ENCODE data around the gene MRPS24. TPM values are rescaled to one million over a fixed set of nuclear protein-coding genes. Genes with fewer than 3 reads are reported as not detected.

MRPS24 gene
- total RNA-seq, 1 donor from 2014 or later = 51.8 TPM

DNA sequence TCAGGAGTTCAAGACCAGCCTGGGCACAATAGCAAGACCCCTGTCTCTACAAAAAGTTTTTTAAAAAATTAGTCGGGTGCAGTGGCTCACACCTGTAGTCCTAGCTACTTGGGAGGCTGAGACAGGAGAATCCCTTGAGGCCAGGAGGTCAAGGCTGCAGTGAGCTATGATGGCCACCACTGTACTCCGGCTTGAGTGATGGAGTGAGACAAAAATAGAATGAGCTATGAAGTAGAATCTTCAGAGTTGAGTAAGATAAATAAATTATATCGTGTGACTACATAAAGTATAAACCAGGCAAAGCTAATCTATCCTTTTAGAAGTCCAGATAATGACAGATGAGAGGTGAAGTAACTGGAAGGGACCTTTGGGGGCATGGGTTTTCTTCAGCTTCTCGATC lies 15.3 kb upstream of the MRPS24 start:
- Mint-ChIP-seq H3K36me3 (ENCODE audit: low read depth, unreplicated experiment) (peaks cover 14% of the 10 kb centered on the region), H3K27me3 (ENCODE audit: unreplicated experiment) (peaks cover 3% of the 10 kb centered on the region), H3K9me3 (ENCODE audit: unreplicated experiment) (no peaks in the 10 kb centered on the region), H3K27ac (ENCODE audit: unreplicated experiment) (no peak overlapping the region), H3K4me3 (ENCODE audit: unreplicated experiment) (no peak overlapping the region), H3K4me1 (ENCODE audit: unreplicated experiment) (peaks cover 7% of the 10 kb centered on the region)
- no peak for TF ChIP-seq CTCF (IDR thresholded peaks at IDR 0.05; ENCODE audit: unreplicated experiment)
- DNase-seq (ENCODE audit: low spot score) = no peak

GRCh38 chr7:43884209-43884608 lies 14.9 kb upstream of the MRPS24 start:
- peaks cover 14% of the 10 kb centered on the region for H3K36me3 Mint-ChIP-seq (ENCODE audit: low read depth, unreplicated experiment)
- TF ChIP-seq CTCF (IDR thresholded peaks at IDR 0.05; ENCODE audit: unreplicated experiment) = no peak
- no peak for DNase-seq (ENCODE audit: low spot score)

GRCh38 chr7:43880596-43880995 lies 11.3 kb upstream of the MRPS24 start:
- DNase-seq (ENCODE audit: low spot score) = no peak
- Mint-ChIP-seq H3K4me3 (ENCODE audit: unreplicated experiment) (no peak overlapping the region), H3K27ac (ENCODE audit: unreplicated experiment) (no peak overlapping the region), H3K36me3 (ENCODE audit: low read depth, unreplicated experiment) (peaks cover 27% of the 10 kb centered on the region), H3K4me1 (ENCODE audit: unreplicated experiment) (peaks cover 17% of the 10 kb centered on the region), H3K9me3 (ENCODE audit: unreplicated experiment) (no peaks in the 10 kb centered on the region), H3K27me3 (ENCODE audit: unreplicated experiment) (peaks cover 5% of the 10 kb centered on the region)
- TF ChIP-seq CTCF (IDR thresholded peaks at IDR 0.05; ENCODE audit: unreplicated experiment) = no peak

More at GRCh38 chr7:43884209-43884608, 14.9 kb upstream of the MRPS24 start:
- H3K27ac Mint-ChIP-seq (ENCODE audit: unreplicated experiment) = no peak overlapping the region
- peaks cover 9% of the 10 kb centered on the region for H3K4me1 Mint-ChIP-seq (ENCODE audit: unreplicated experiment)
- peak overlapping the region; percentile 5 for H3K4me3 Mint-ChIP-seq (ENCODE audit: unreplicated experiment)
- H3K27me3 Mint-ChIP-seq (ENCODE audit: unreplicated experiment) = peaks cover 3% of the 10 kb centered on the region
- H3K9me3 Mint-ChIP-seq (ENCODE audit: unreplicated experiment) = no peaks in the 10 kb centered on the region

DNA sequence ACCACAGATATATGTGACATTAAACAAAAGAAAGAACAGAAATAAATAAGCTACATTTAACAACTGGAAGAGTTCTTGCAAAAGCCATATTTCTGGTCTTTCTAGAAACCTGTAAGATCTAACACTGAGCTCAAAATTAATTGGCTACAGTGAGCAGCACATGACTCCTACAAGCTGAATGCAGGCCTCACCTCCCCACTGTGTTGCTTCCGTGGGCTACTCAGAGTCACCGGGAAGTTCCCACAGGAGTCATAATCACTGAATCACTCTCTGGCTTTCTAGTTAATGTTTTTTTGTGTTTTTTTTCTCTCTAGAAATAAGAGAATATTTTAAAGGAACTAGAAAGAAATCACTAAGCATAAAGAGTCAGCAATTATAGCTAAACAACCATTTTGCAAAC lies 10.2 kb upstream of the MRPS24 start:
- no peak overlapping the region for H3K4me3 Mint-ChIP-seq (ENCODE audit: unreplicated experiment)
- no peak overlapping the region for H3K27ac Mint-ChIP-seq (ENCODE audit: unreplicated experiment)
- peaks cover 27% of the 10 kb centered on the region for H3K36me3 Mint-ChIP-seq (ENCODE audit: low read depth, unreplicated experiment)
- no peak for DNase-seq (ENCODE audit: low spot score)
- no peaks in the 10 kb centered on the region for H3K9me3 Mint-ChIP-seq (ENCODE audit: unreplicated experiment)
- H3K27me3 Mint-ChIP-seq (ENCODE audit: unreplicated experiment) = peaks cover 11% of the 10 kb centered on the region
- no peak for TF ChIP-seq CTCF (IDR thresholded peaks at IDR 0.05; ENCODE audit: unreplicated experiment)
- H3K4me1 Mint-ChIP-seq (ENCODE audit: unreplicated experiment) = peaks cover 17% of the 10 kb centered on the region

- Mint-ChIP-seq H3K4me3 (ENCODE audit: unreplicated experiment) (no peak overlapping the region), H3K27ac (ENCODE audit: unreplicated experiment) (no peak overlapping the region), H3K27me3 (ENCODE audit: unreplicated experiment) (peaks cover 11% of the 10 kb centered on the region), H3K36me3 (ENCODE audit: low read depth, unreplicated experiment) (peaks cover 22% of the 10 kb centered on the region), H3K9me3 (ENCODE audit: unreplicated experiment) (no peaks in the 10 kb centered on the region), H3K4me1 (ENCODE audit: unreplicated experiment) (peaks cover 17% of the 10 kb centered on the region)
- DNase-seq (ENCODE audit: low spot score) = no peak
- no peak for TF ChIP-seq CTCF (IDR thresholded peaks at IDR 0.05; ENCODE audit: unreplicated experiment)
Measured at GRCh38 chr7:43878867-43879266, 9.6 kb upstream of the MRPS24 start.
